ENCODE measurements around the gene ROCK2. TPM values are rescaled to one million over a fixed set of nuclear protein-coding genes. Genes with fewer than 3 reads are reported as not detected.

The ROCK2 gene
- polyA plus RNA-seq, 1 of the 3 experiments (the other 2 are of a cell fraction): 4.2 TPM

DNA sequence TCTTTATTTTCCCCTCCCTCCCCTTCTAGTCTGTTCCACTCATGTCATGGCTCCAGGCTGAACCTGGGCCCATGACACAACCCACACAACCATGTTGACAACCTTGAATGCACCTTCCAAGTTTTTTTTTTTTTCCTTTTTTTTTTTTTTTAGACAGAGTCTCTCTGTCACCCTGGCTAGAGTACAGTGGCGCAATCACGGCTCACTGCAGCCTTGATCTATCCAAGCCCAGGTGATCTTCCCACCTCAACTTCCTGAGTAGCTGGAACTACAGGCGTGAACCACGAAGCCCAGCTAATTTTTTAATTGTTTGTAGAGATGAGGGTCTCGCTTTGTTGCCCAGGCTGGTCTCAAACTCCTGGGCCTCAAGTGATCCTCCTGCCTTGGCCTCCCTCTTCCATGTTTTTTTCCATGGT lies 21.9 kb upstream of the ROCK2 start (continued):
- TF ChIP-seq, protein P1, sequence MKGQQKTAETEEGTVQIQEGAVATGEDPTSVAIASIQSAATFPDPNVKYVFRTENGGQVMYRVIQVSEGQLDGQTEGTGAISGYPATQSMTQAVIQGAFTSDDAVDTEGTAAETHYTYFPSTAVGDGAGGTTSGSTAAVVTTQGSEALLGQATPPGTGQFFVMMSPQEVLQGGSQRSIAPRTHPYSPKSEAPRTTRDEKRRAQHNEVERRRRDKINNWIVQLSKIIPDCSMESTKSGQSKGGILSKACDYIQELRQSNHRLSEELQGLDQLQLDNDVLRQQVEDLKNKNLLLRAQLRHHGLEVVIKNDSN (IDR thresholded peaks at IDR 0.05; ENCODE audit: borderline replicate concordance, low read depth): no peak
- TF ChIP-seq EZH2phosphoT487 (IDR thresholded peaks at IDR 0.05; ENCODE audit: borderline replicate concordance, low read depth): no peak

DNA sequence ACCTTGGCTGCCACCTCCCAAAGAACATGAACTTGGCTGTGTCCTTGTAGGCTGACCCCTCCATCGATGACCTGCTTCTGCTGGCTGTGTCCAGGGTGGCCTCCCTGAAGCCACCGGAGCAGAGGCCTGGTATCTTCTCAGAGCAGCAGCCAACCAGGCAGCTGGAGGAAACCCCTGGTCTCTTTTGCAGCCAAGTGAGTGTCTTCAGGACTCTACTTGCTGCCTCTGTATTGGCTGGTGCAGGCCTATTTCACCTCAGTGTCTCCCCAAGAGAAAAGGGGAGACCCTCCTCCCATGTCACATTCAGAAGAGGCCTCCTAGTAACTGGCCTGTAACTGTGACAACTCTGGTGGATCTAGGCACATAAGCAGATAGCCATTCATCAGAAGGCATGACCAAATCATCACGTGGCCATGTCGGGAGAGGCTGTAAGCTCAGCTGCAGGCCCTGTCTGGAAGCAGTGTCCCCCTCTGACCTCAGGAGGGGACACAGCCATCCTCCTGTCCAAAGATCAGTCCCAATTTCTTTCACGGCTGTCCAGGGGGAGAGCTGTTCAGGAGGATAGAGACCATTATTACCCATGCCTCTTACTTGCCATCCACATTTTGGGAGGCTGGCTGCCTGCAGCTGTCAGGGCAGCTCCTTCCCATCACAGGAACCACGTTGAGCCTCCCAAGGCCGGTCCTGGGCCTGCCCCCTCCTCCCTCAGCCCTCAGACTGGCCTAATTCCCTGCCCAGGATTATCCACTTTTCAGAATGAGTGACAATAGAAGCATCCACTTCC lies 20.9 kb upstream of the ROCK2 start:
- Histone ChIP-seq H3K4me1 (ENCODE audit: control insufficient read depth in 1 of 2, insufficient read depth in 2 of 2, low read depth in 1 of 2, low read length in 1 of 2) (peaks cover 0 to 6% of the 10 kb centered on the region in 2 experiments; a peak in 2 of 4 replicates), H3F3A (replicated peaks; ENCODE audit: insufficient read depth) (peaks cover 8% of the 10 kb centered on the region), H3K27ac (ENCODE audit: low read depth in 2 of 2, low read length in 1 of 2) (no peak overlapping the region), H3K9ac (no peak overlapping the region), H3K79me2 (ENCODE audit: insufficient read depth) (no peaks in the 10 kb centered on the region), H3K4me3 (ENCODE audit: low read depth in 2 of 2, low read length in 1 of 2) (no peak overlapping the region), H3K9me2 (no peaks in the 10 kb centered on the region), H3K27me3 (ENCODE audit: insufficient read depth) (no peaks in the 10 kb centered on the region), H3K9me3 (no peaks in the 10 kb centered on the region), H4K20me1 (ENCODE audit: insufficient read depth) (no peaks in the 10 kb centered on the region), H3K36me3 (replicated peaks in 1 of 2; ENCODE audit: control insufficient read depth in 1 of 2, insufficient read depth in 2 of 2, low read length in 1 of 2) (no peaks in the 10 kb centered on the region), H2AFZ (ENCODE audit: low read depth) (no peak overlapping the region; the same call in 1 of the 2 replicates), H3K4me2 (no peak overlapping the region)
- POLR2A ChIA-PET: interaction anchor here (1.4 kb wide), 1 partner anchor 20 kb away, joined by 4 read pairs; the partner anchor contains the start of gene ROCK2
- no peak for DNase-seq
- no peak for TF ChIP-seq TCF12 (IDR thresholded peaks at IDR 0.05)
- no peak for TF ChIP-seq YY1 (IDR thresholded peaks at IDR 0.05; ENCODE audit: low read depth)
- no peak for TF ChIP-seq TAF1 (IDR thresholded peaks at IDR 0.05; ENCODE audit: borderline replicate concordance, low read depth, low read length)
- no peak for TF ChIP-seq RCOR1 (IDR thresholded peaks at IDR 0.05; ENCODE audit: low read length)
- TF ChIP-seq, protein P2, sequence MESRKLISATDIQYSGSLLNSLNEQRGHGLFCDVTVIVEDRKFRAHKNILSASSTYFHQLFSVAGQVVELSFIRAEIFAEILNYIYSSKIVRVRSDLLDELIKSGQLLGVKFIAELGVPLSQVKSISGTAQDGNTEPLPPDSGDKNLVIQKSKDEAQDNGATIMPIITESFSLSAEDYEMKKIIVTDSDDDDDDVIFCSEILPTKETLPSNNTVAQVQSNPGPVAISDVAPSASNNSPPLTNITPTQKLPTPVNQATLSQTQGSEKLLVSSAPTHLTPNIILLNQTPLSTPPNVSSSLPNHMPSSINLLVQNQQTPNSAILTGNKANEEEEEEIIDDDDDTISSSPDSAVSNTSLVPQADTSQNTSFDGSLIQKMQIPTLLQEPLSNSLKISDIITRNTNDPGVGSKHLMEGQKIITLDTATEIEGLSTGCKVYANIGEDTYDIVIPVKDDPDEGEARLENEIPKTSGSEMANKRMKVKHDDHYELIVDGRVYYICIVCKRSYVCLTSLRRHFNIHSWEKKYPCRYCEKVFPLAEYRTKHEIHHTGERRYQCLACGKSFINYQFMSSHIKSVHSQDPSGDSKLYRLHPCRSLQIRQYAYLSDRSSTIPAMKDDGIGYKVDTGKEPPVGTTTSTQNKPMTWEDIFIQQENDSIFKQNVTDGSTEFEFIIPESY (IDR thresholded peaks at IDR 0.05; ENCODE audit: borderline replicate concordance, low read depth): no peak
- TF ChIP-seq, protein P3, sequence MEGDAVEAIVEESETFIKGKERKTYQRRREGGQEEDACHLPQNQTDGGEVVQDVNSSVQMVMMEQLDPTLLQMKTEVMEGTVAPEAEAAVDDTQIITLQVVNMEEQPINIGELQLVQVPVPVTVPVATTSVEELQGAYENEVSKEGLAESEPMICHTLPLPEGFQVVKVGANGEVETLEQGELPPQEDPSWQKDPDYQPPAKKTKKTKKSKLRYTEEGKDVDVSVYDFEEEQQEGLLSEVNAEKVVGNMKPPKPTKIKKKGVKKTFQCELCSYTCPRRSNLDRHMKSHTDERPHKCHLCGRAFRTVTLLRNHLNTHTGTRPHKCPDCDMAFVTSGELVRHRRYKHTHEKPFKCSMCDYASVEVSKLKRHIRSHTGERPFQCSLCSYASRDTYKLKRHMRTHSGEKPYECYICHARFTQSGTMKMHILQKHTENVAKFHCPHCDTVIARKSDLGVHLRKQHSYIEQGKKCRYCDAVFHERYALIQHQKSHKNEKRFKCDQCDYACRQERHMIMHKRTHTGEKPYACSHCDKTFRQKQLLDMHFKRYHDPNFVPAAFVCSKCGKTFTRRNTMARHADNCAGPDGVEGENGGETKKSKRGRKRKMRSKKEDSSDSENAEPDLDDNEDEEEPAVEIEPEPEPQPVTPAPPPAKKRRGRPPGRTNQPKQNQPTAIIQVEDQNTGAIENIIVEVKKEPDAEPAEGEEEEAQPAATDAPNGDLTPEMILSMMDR (IDR thresholded peaks at IDR 0.05): no peak
- TF ChIP-seq MEF2A (IDR thresholded peaks at IDR 0.05; ENCODE audit: borderline replicate concordance, low read depth): no peak
- TF ChIP-seq EZH2phosphoT487 (IDR thresholded peaks at IDR 0.05; ENCODE audit: borderline replicate concordance, low read depth): no peak
- WGBS (ENCODE audit: low lambda C conversion rate): 71% methylated on average over 5 of the region's 7 CpGs
- CTCF ChIA-PET: interaction anchor here (1.4 to 2.0 kb wide), 4 partner anchors 12 to 81 kb away, joined by 3 to 5 read pairs (median 3); no protein-coding TSS in a partner anchor

Data from SK-N-SH (cell line).